Measurements from ENCODE around the gene GIT1.

DNA sequence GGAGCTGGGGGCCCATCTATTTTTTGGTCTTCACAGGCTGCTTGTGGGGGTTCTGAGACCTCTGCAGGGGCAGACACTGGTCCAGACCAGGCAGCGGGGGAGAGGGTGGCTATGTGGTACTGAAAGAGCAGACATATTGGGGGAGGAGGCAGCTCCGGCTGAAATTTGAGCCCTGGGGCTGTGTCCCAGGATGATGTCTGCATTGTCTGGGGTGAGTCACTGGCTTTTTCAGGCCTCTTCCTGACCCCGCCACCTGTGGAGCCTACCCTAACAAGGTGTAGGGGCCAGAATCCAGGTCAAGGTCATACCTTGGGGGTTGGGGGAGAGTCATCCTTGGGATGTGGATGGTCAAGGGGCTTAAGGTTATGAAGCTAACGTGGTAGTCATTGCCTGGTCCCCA lies 30.8 kb upstream of the GIT1 start:
- TF ChIP-seq, protein P1, sequence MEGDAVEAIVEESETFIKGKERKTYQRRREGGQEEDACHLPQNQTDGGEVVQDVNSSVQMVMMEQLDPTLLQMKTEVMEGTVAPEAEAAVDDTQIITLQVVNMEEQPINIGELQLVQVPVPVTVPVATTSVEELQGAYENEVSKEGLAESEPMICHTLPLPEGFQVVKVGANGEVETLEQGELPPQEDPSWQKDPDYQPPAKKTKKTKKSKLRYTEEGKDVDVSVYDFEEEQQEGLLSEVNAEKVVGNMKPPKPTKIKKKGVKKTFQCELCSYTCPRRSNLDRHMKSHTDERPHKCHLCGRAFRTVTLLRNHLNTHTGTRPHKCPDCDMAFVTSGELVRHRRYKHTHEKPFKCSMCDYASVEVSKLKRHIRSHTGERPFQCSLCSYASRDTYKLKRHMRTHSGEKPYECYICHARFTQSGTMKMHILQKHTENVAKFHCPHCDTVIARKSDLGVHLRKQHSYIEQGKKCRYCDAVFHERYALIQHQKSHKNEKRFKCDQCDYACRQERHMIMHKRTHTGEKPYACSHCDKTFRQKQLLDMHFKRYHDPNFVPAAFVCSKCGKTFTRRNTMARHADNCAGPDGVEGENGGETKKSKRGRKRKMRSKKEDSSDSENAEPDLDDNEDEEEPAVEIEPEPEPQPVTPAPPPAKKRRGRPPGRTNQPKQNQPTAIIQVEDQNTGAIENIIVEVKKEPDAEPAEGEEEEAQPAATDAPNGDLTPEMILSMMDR (IDR thresholded peaks at IDR 0.05) = no peak
- no peak for TF ChIP-seq POLR2A (IDR thresholded peaks at IDR 0.05)

Measured in thyroid gland (tissue), 4 donors.